ENCODE measurements around the gene CD200R1L. TPM values are rescaled to one million over a fixed set of nuclear protein-coding genes. Genes with fewer than 3 reads are reported as not detected.

The CD200R1L gene
- total RNA-seq, 2 donors from 2014 or later = not detected

DNA sequence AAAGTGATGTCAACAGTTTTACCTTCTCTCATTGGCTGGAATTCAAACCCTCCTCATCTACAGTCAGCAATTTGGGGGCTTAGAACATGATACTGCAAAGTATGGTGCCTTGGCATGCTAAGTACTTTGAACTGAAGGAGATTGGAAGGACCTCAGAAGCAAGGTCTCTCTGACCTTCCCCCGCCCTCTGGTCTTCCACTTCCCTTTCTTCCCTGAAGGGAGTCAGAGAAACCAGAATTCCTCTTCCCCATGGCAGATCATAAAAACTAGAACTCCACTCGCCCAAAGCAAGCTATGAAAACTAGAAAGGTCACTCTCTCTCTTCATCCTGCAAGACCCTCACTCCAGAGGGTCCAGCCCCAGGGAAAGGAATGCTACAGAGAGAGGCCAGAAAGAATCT, 64.2 kb downstream of the CD200R1L start:
- no peak for TF ChIP-seq POLR2A (IDR thresholded peaks at IDR 0.05)
- TF ChIP-seq, protein P1, sequence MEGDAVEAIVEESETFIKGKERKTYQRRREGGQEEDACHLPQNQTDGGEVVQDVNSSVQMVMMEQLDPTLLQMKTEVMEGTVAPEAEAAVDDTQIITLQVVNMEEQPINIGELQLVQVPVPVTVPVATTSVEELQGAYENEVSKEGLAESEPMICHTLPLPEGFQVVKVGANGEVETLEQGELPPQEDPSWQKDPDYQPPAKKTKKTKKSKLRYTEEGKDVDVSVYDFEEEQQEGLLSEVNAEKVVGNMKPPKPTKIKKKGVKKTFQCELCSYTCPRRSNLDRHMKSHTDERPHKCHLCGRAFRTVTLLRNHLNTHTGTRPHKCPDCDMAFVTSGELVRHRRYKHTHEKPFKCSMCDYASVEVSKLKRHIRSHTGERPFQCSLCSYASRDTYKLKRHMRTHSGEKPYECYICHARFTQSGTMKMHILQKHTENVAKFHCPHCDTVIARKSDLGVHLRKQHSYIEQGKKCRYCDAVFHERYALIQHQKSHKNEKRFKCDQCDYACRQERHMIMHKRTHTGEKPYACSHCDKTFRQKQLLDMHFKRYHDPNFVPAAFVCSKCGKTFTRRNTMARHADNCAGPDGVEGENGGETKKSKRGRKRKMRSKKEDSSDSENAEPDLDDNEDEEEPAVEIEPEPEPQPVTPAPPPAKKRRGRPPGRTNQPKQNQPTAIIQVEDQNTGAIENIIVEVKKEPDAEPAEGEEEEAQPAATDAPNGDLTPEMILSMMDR (IDR thresholded peaks at IDR 0.05) = no peak
- ATAC-seq (no peak), DNase-seq (no peak)
- H3K27me3 ChIP-seq = no peaks in the 10 kb centered on the region
- H3K9me3 ChIP-seq = no peaks in the 10 kb centered on the region
- 32 to 34% methylated on average over 2 of the region's 2 CpGs for WGBS, 2 donors
- no peaks in the 10 kb centered on the region for H3K36me3 ChIP-seq (replicated peaks in 1 of 2; ENCODE audit: insufficient read depth in 1 of 2, low read depth in 2 of 2)
- H3K4me1 ChIP-seq = no peaks in the 10 kb centered on the region
- H3K27ac ChIP-seq = no peak overlapping the region
- no peak overlapping the region for H3K4me3 ChIP-seq
- intact Hi-C loops (cut with DNase I) = no loop called here

DNA sequence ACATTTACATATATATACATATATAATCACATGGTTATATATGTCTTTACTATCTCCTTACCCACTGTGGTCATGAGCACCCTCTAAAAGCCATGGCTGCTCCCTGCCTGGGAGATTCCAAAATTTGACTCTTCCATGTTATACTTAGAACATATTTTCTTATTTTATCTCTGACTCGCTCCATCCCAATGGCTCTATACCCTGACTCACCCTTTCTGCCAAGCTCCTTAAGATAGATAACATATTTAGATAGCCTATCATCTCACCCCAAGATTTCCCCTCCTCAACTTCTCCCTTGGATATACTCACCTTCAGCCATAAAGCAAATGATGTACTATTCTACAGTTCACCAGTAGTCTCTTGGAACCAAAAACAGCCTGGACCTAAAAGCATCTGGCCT, 65.1 kb downstream of the CD200R1L start:
- no peak for TF ChIP-seq POLR2A (IDR thresholded peaks at IDR 0.05)
- TF ChIP-seq, protein P1 (IDR thresholded peaks at IDR 0.05) = no peak
- DNase-seq = no peak
- Histone ChIP-seq H3K27me3 (no peaks in the 10 kb centered on the region), H3K4me1 (no peaks in the 10 kb centered on the region), H3K36me3 (replicated peaks in 1 of 2; ENCODE audit: insufficient read depth in 1 of 2, low read depth in 2 of 2) (no peaks in the 10 kb centered on the region), H3K9me3 (no peaks in the 10 kb centered on the region), H3K27ac (no peak overlapping the region), H3K4me3 (no peak overlapping the region)
- intact Hi-C loops (cut with DNase I) = no loop called here
- ATAC-seq = no peak
- 76 to 97% methylated on average over 1 of the region's 1 CpG for WGBS, 2 donors

DNA sequence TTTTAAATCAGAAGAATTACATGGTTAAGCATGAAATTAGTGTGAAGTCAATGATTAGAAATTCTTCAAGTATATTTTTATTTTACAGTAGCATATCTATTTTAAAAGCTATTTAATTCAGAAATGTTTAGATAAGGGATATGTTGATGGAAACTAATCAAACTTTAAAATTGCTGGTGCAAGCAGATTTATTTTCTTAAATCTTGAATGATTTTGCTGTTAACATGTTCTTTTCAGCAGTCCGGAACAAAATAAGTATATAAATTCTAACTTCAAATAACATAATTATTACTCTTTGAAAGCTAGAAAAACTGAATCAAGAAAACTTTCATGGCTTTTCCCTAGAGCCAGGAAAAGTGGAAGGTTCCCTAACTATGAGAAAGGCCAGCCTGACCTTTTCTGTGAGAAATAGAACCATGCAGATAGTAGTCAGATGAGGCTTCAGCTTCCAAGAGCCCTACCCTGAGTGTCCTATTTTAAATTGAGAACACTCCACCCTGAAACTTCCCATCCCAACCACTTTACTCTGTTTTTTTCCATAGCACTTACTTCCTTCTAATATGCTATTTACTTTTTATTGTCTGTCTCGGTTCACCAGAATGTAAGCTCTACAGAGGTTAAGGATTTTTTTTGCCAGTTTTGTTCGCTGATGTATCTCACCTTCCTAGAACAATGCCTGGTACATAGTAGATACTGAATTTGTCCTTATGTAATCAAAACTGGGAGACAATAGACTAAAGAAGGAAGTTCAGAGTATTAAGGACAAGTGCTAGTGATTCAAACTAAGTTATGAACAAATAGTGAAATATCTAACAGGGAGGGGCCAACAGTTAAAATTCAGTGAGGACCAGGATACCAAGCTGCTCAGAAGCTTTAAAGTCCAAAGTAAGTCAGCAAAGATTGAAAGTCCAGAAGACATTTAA, 66.8 kb downstream of the CD200R1L start:
- H3K4me1 ChIP-seq = no peaks in the 10 kb centered on the region
- H3K36me3 ChIP-seq (replicated peaks in 1 of 2; ENCODE audit: insufficient read depth in 1 of 2, low read depth in 2 of 2) = no peaks in the 10 kb centered on the region
- intact Hi-C loops (cut with DNase I) = no loop called here
- H3K27ac ChIP-seq = no peak overlapping the region
- ATAC-seq (no peak), DNase-seq (no peak)
- H3K27me3 ChIP-seq = no peaks in the 10 kb centered on the region
- WGBS, 2 donors = 62 to 72% methylated on average over 3 of the region's 3 CpGs
- H3K9me3 ChIP-seq = no peaks in the 10 kb centered on the region
- no peak overlapping the region for H3K4me3 ChIP-seq
- TF ChIP-seq, protein P1 (IDR thresholded peaks at IDR 0.05) = no peak
- TF ChIP-seq POLR2A (IDR thresholded peaks at IDR 0.05) = no peak

DNA sequence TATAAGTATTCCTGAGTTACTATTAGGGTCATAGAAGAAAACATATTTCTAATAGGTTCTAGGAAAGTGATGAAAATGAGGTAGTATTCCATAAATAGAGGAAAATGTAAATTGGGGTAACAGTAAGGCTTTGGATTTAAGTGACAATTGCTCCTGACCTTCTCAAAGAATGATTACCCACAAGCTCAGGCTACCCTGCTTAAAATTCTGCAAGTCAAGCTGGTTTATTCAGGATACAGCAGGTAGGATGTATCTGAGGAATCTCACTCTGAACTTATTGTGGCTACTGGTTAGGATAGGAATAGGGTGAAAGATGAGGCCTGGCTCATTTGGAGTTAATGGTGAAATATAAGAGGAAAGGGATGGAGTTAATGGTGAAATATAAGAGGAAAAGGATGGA, 67.7 kb downstream of the CD200R1L start:
- no peak overlapping the region for H3K27ac ChIP-seq
- no peaks in the 10 kb centered on the region for H3K9me3 ChIP-seq
- H3K27me3 ChIP-seq = no peaks in the 10 kb centered on the region
- ATAC-seq (no peak), DNase-seq (no peak)
- intact Hi-C loops (cut with DNase I) = no loop called here
- no peak overlapping the region for H3K4me3 ChIP-seq
- H3K4me1 ChIP-seq = no peaks in the 10 kb centered on the region
- TF ChIP-seq POLR2A (IDR thresholded peaks at IDR 0.05) = no peak
- TF ChIP-seq, protein P1 (IDR thresholded peaks at IDR 0.05) = no peak
- H3K36me3 ChIP-seq (replicated peaks in 1 of 2; ENCODE audit: insufficient read depth in 1 of 2, low read depth in 2 of 2) = no peaks in the 10 kb centered on the region

All from body of pancreas (tissue), 4 donors.